ENCODE data around the gene LBX2.
"Not testable (repeated sequence)": the region's sequence is repeated elsewhere in the genome, so short reads cannot be mapped to it uniquely, and the experiment has no call there.

LBX2 gene

DNA sequence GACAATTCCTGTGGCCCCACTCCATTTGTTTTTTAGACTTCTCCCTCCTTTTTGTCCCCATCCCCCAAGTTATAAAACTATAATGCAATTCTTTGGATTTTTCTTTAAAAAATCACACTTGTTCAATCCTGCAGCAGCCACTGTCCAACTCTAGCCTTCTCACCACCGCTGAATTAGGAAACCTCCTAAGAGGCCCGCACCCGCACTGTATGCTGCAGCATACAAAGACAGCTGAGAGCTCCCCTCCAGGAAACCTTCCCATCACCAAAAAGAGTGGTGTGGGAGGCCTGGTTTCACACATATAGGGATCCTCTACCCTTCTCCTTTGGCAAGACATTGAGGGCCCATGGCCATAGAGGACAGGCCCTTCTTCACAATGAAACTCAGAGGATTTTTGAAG is 5.2 kb upstream of the LBX2 start:
- DNase-seq (ENCODE audit: low read depth, low spot score) = no peak

DNA sequence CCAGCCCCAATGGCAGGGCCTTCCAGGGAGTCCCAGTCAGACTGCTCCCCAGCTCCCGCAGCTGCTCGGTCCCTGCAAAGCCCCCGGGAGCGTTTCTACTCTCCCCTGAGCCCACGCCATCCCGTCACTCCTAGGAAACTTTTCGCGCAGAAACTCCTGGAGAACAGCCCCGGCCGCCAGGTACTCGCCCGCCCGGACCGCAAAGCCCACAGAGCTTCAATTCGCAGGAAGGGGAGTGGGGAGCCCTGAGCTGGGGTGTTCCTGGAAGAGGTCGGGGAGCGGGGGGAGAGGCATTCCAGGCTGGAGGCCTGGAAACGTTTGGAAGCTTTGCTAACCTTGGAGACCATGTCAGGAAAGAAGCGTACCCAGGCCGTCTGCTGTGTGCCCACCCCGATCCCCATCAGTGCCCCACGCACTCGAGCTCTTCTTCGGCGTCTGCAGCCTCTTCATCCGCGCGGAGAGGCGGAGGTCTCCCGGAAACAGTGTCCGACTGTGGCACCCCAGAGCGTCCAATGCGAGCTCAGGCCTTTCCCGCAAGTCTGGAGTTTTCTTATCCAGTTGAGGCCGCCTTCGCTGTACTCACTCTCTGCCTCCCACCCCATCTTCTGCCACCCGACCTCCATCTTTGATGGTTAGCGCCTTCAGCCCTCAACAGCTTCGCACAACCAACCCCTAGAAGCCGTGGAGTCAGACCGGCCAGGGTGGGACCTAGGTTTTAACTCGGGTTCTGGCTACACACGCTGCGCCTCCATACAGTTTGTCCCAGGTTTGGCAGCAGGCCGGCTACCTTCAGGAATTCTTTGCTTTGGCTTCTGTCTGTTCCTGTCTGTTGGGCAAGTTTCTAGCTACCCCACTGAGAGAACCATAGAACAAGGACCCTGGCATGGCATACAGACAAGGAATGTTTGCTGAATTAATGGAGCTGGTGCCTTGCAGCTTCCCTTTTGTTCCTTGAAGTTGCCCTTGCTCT is 4.4 kb upstream of the LBX2 start:
- no peak for DNase-seq (ENCODE audit: low read depth, low spot score)

DNA sequence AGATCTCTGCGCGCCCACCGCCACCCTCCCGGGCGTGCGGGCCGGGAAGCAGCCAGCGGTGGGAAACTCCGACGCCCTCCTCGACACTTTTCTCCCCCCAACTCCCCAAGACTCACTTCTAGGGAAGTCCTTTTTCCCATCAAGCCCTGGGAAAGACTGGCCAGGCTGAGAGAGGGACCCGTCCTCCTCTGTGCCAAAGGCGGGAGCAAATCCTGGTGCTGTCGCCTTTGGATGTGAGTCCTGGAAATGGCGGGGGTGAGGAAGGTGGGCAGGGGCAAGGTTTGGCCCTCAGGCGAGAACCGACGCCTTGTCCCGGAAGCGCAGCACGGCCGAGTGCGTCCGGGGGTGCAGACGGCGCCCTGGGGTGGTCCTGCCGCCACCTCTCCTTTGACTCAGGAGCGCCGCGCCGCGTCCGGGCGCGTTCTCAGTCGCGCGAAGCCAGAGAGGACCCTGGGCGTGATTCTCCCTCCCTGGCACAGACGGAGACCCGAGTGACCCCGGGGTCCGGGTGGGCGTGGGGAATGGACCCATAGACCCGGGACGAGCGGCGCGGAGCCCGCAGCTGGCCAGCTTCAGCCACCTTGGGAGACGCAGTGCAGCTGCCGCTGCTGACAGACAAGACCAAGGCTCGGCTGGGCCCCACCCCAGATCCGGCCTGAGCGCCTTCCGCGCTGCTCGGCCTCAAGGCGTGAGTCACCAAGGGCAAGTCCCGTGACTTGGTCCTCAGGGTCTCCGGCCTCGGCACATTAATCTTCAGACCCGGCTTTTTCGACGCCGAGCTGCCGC is 3.5 kb upstream of the LBX2 start:
- DNase-seq (ENCODE audit: low read depth, low spot score) = no peak

DNA sequence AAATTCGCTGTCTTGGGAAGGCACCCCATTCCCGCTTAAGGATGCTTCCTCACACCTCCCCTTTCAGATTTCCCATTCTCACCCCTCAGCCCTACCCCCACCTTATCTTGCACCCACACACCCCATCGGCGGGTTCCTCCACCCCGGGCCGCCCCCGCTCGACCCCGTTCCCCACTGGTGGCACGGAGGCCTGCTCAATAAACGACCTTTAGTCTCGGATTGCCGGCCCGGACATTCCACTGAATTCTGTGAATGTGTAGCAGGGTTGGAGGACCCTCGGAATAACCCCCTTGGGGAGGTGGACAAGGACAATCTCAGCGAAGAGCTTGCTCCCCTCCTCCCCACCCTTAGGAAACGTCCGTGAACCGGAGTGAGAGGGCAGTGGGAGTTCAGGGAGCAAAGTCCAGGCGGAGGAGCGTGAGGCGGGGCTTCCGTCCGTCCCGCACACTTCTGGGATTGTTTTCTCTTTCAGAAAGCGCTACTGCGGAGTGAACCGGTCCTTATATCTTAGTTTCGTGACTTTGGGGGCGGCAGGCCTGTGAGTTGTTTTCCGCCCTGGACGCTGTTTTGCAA is 2.8 kb upstream of the LBX2 start:
- no peak for DNase-seq (ENCODE audit: low read depth, low spot score)

DNA sequence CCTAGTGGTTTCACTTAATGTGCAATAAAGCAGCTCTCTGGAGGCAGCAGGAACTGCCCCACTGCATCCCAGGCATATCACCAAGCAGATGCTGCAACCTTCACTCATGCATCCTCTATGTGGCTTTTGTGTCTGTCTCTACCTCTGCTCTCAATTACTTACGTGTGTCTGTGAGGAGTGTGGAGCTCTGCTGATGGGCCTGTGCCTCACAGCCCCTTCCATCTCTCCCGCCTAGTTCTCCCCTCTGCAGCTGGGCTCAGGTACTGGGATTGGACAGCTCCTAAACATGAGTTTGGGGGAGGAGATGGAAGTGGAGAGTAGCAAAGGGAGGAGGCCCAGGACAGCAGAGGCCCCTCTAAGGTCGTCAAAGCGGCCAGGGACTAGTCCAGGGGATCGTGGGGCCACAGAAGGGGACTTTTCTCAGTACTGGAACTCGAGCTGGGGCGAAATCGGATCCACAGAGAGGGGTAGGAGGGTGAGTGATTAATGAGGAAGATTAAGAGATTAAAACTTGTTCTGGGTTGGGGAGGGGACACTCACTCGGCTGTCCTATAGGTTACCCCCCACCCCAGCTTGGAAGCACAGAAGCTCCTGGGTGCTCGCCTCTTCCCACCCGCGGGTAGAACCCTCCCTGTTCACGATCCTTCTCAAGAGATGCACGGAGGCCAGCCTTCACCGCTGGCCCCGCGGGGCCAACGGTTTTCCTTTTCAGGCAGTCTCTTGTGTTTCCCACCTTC is 2.1 kb upstream of the LBX2 start:
- DNase-seq (ENCODE audit: low read depth, low spot score) = no peak

DNA sequence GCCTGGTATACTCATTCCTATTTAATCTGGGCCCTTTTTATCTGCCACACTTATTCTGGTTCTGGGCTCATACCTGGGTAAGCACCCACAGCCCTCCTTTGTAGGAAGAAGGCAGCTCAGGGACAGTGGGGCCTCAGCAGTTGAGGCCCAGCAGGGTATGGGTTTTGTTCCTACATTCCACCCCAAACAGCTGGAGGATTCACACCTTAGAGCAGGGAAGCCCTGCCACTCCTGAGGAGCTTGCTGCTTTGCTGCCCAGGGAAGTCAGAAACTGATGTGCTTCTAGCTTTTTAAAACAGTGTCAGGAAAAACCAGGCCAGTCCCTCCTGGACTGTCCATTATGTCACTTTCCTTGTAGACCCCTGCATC is 1.2 kb upstream of the LBX2 start:
- DNase-seq (ENCODE audit: low read depth, low spot score) = no peak

DNA sequence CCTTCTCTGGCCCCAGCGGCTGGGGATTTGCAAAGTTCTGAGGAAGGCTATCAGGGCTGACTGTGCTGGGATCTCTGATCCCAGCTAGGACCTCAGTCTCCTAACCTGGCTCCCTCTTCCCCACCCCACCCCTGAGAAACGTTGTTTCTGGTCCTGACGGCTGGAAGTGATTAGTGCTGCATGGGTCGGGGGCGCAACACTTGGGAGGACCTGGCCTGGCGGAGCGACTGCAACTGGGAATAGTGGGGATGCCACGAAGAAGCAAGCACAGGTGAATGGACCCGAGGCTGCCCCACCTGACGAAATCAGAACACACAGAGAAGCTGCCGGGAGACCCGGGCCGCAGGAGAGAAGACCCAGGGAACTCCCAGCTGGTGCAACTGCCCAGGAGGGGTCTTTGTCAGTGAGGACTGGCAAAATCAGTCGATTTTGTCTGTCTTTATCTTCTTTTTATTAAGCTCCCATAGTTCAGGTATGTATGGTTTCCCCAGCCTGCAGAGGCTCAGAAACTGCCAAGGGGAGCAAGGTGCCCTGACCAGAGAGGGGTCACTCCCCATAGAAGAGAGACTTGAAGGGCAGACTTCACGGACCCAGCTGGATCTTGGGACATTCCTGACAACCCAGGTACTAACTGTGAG is 656 bp upstream of the LBX2 start:
- DNase-seq (ENCODE audit: low read depth, low spot score) = no peak

DNA sequence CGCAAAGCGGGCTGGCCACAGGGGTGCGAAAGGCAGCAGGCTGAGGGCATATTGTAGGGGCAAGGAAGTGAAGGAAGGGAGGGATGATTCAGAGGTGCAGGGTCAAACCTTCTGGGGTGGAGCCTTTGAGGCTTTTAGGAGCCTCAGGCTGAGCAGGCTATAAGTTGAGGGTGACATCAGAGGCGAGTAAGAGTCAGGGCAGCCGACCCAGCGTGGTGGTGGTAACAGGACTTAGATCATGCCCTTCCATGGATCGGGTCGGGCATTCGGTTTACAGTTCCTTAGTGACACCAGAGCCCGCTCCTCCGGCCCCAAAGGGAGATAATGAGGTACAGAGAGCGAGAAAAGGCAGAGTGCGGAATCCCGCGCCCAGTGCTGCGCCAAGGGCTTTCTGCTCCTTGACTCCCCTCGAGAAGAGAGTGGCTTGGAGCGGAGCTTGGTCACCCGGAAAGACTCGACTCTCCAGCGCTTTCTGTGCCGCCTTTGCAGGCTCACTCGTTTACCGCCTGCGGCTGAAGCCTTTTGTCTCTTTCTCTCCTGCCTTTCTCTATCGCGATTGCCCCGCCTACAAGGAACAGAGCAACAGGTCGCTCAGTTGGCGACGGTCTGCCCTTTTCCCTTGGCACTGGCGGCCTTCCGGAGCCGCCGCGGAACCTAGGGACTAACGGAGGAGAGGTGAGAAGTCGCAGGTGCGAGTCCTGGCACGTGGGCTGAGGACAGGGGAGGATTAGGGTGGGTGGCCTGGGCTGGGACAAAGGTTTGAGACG is 720 bp downstream of the LBX2 start:
- DNase-seq (ENCODE audit: low read depth, low spot score) = no peak

DNA sequence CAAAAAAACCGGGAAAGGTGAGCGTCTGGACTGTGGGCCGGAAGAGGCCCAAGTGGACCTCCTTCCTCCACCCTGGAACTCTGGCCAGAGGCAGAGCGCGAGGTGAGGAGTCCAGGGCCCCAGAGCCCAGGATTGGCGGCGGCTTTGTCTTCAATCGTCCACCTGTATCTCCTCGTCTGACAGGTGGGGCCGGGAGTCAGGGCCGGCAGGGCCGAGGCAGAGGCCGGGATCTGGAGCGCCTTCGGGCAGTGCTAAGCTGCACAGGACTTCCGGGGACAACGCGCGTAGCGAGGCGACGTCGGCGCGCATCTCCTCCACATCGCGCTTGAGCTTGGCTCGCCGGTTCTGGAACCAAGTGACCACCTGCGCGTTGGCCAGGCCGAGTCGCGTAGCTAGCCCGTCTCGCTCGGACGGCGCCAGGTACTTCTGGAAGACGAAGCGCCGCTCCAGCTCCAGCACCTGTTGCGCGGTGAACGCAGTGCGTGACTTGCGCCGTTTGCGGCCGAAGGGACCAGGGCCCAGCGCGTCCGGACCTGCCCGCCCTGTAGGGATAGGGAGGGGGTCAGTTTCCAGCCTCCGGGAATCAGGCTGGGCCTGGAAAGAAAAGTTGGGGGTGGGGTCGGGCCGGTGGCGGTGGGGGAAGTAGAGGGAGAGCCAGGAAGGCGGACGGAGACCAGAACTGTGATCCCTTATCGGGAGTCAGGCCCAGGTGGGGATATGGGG is 1.5 kb downstream of the LBX2 start:
- DNase-seq (ENCODE audit: low read depth, low spot score) = no peak

DNA sequence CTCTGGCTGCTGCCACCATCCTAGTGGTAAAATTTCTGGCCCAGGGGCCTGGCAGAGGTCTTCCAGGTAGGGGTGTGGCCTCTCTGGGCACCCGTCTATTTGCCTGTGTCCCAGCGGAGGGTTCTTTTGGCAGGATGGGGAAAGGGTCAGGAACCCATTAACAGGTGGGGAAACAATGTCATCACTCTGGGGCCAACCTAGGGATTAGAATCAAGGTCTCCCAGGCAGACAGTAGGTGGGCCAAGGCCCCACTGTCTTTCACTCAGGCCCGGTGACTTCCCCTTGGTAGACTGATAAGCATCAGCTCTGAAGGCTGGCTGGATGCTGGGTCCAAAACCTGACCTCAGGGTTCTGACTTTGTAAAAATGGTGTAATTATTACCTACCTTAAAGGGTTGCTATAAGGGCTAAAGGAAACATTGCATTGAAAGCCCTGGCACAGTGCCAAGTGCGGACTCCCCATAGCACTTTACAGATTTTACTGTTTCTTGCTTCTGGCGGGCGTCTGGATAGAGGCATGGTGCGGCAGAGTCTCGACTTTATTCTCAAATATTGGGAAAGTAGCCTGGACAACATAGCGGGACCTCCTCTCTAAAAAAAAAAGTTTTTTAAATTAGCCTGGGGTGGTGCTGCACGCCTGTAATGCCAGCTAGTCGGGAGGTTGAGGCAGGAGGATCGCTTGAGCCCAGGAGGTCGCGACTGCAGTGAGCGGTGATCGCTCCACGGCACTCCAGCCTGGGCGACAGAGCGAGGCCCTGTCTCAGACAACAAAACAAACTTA is 2.2 kb downstream of the LBX2 start:
- no peak for DNase-seq (ENCODE audit: low read depth, low spot score)

DNA sequence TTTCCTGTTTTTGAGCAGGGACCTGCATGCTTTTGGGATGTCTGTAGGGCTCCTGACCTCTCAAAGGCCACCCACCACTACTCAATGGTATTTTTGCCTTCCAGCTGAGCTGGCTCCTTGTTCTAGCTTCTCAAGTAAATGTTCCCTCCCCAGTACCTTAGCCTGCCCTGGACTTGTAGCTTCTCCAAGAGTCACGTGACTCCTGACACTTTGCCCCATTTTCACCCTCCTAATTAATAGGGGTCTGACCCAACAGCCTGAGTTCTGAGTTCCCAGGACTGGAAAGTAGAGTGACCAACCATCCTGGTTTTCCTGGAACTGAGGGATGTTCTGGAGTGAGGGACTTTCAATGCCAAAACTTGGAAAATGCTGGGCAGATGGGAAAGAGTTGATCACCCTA is 4.0 kb downstream of the LBX2 start:
- no peak for DNase-seq (ENCODE audit: low read depth, low spot score)

DNA sequence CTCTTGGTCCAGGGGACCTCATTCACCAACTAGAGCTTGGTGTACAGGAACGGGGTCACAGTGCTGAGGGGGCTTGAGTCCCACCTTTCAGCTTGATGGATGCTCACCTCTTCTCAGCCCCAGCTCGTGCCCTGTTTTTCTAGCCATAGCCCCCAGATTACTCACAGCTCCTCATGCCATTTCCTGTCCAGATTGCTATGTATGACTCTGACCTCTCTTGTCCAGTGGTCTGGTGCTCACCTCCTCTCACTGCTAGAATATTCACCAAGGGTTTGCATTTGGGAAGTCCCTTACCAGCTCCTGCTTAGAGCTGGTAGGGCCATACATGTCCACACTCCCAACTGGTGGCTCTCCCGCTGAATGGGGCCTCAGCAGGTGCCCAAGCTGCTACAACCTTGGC is 5.9 kb downstream of the LBX2 start:
- DNase-seq (ENCODE audit: low read depth, low spot score) = no peak

DNA sequence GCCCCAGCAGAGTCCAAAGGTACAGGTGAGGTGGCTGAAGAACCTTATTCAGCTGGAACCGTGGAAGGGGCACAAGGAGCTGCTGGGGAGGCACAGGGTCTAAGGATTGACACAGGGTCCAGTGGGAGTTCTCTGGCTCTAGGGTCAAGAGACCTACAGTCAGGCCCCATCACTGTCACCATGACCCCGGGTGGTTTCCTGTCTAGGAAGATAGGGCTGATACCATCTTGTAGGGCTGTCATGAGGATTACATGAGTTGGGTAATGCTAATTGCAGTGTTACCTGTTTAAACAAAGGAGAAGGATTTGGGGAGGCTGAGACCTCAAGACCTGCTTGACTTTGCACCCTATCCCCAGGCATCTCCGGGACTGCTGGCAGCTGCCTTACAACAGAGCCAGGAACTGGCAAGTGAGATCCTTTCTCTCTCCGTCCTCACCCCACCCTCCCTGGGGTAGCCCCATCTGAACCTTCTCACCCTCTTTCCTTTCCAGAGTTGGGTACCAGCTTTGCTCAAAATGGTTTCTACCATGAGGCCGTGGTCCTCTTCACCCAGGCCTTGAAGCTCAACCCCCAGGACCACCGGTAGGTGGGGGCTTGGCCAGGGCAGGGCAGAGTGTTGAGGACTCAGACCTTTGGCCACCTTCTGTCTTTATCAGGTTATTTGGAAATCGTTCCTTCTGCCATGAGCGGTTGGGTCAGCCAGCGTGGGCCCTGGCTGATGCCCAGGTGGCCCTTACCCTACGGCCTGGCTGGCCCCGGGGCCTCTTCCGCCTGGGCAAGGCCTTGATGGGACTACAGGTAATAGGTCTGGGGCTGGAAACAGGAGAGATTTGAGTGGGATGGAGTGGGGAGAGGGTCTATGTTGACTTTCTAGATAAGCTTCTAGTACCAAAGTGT is 7.5 kb downstream of the LBX2 start:
- no peak for DNase-seq (ENCODE audit: low read depth, low spot score)

DNA sequence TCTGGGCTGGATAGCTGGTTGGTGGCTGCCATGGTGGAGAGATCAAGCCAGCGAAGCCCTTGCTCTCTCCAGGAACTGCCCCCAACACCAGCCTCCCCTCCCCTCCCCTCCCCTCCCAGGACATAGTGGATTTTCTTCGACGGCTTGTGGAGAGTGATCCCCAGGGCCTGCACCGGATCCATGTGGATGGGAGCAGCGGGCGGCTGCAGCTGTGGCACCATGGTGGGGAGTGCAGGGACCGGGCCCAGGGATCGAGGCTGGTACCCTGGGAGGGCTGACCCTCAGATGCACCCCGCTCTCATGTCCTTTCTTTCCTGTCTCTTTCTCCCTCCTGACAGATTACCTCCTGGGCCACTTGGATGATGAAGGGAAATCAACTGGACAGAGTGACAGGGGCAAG is 9.5 kb downstream of the LBX2 start:
- no peak for DNase-seq (ENCODE audit: low read depth, low spot score)

DNA sequence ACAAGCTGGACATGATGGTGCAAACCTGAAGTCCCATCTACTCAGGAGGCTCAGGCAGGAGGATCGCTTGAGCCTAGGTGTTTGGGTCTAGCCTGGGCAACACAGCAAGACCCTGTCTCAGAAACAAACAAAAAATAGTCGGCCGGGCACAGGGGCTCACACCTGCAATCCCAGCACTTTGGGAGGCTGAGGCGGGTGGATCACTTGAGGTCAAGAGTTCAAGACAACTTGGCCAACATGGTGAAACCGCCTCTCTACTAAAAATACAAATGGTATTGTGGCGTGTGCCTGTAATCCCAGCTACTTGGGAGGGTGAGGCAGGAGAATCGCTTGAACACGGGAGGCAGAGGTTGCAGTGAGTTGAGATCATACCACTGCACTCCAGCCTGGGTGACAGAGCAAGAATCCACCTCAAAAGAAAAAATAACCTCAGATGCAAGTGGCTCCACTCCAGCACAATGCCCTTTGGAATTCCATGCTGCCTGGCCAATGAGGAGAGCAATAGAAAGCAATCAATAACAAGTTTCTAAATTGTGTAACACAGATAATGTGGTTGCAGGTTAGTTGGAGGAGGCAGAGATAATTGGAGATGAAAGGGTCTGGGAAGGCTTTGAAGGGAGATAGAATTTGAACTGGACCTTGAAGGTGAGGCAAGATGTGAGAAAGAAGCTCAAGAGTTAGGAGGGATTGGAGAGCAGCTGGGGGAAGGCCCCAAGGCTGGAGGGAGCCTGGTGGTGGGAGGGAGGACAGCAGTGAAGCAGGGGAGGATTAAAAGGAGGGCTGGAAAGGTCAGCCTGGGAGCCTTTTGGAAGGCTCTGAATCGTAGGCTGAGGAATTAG is 10.5 kb downstream of the LBX2 start:
- no peak for DNase-seq (ENCODE audit: low read depth, low spot score)

DNA sequence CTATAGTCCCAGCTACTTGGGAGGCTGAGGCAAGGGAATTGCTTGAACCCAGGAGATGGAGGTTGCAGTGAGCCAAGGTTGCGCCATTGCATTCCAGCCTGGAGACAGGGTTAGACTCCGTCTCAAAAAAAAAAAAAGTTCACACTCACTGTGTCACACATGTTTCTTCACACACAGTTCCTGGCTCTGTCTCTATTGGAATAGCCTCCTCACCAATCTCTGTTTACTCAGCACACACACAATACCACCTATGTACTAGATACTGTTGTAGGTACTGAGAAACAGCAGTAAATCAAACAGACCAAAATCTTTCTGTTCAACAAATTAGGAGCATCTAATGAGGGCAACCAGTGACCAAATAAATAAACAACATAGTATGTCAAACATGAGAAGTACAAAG is 13.3 kb downstream of the LBX2 start:
- no peak for DNase-seq (ENCODE audit: low read depth, low spot score)

DNA sequence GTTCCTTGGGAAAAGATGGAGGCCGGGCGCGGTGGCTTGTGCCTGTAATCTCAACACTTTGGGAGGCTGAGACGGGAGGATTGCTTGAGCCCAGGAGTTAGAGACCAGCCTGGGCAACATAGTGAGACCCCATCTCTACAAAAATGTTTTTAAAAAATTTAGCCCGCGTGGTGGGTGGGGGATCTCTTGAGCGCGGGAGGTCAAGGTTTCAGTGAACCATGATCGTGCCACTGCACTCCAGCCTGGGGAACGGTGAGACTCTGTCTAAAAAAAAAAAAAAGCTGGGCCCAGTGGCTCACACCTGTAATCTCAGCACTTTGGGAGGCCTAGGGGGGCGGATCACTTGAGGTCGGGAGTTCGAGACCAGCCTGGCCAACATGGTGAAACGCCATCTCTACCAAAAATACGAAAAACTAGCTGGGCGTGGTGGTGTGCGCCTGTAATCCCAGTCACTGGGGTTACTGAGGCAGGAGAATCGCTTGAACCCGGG is 15.7 kb downstream of the LBX2 start:
- DNase-seq (ENCODE audit: low read depth, low spot score) = not testable (repeated sequence)

Data from activated CD4-positive, CD25-positive, alpha-beta regulatory T cell treated with anti-CD3 and anti-CD28 coated beads, Interleukin-2, amount 50 U/mL, for 16 hours (primary cell).